Psoas muscle (tissue), 8 donors: Measurements from ENCODE around the gene GHRH. TPM values are rescaled to one million over a fixed set of nuclear protein-coding genes. Genes with fewer than 3 reads are reported as not detected.

Experiments
- ATAC-seq, 4 donors: fragments of 200-7000 bp; cut with Tn5 transposase; one replicate each; pipeline ENCODE4 v1.9.1; 2020; ENCODE audit warnings: moderate library complexity in 3 of 4, mild to moderate bottlenecking in 2 of 4
- DNase-seq, 2 donors: peaks; one replicate each; pipeline ENCODE4 v3.0.0-alpha.2; 2020
- H3K27ac ChIP-seq: fragments of 200-600 bp; one replicate; pipeline ENCODE4 v1.8.0; 2022
- H3K27me3 ChIP-seq, 3 donors: fragments of 200-600 bp in 1 of 3; one replicate each; pipeline versions ENCODE4 v1.6.1 to v1.8.0; 2013 to 2022; ENCODE audit warnings: low read length in 2 of 3, mild to moderate bottlenecking in 2 of 3, moderate library complexity in 1 of 3; ENCODE audit not compliant: insufficient read depth in 3 of 3
- H3K36me3 ChIP-seq, 2 donors: fragments of 200-600 bp in 1 of 2; one replicate each; pipeline versions ENCODE4 v1.6.1 to v1.8.0; 2013 to 2022; ENCODE audit warnings: low read depth in 1 of 2, mild to moderate bottlenecking in 1 of 2, moderate library complexity in 1 of 2; ENCODE audit not compliant: insufficient read depth in 1 of 2
- H3K4me1 ChIP-seq: fragments of 200-600 bp; one replicate; pipeline ENCODE4 v1.8.0; 2022
- H3K4me3 ChIP-seq: fragments of 200-600 bp; one replicate; pipeline ENCODE4 v1.8.0; 2022; ENCODE audit warnings: mild to moderate bottlenecking
- H3K9me3 ChIP-seq: fragments of 200-600 bp; one replicate; pipeline ENCODE4 v1.8.0; 2022
- WGBS, 3 donors: extraction: QIAGEN DNeasy Blood & Tissue Kit; methylation state at CpG; one replicate each; pipeline versions ENCODE4 v1.1.6 to v1.1.7; 2013; 5-methylcytosine and 5-hydroxymethylcytosine counted together
- intact Hi-C, 2 donors: fragments of 100-400 bp; cut with DNase I; formaldehyde crosslinking; loops; one replicate each; pipeline versions ENCODE4 v1.11.0 to v1.14.2; 2022
- polyA plus RNA-seq, 3 donors: library from polyadenylated mRNA; stranded (reverse); fragments of 200-250 nt; gene quantifications; one replicate each; pipeline ENCODE4 v1.2.3, GENCODE V29; 2013
- total RNA-seq, 4 donors: library from RNA; stranded (reverse); fragmentation: NEBNext Ultra II Directional in 2 of 4; extraction: Animal tissue kit (Norgen Biotek cat#: 25700) in 2 of 4; gene quantifications; one replicate each; pipeline versions ENCODE4 v1.2.1 to v1.2.4, GENCODE V29; 2021 to 2023
- TF ChIP-seq, protein P1 (sequence below): fragments of 200-600 bp; IDR thresholded peaks from one replicate; pipeline ENCODE4 v1.8.0; 2022; ENCODE audit warnings: antibody characterized with exemption
- donor health status: healthy with polysubstance abuse.
- donor health status: DM: no; HTN: no; CAD: no; lungs with moderate emphysema.
- donor health status: Bipolar disorder and iron deficiency.
- donor health status: healthy.
- donor health status: DM: yes; HTN: yes; CAD: no.
- donor health status: DM: no; HTN: no; CAD: no.
- donor health status: DM: no; HTN: no; CAD: no.
- donor health status: DM: yes; HTN: yes; CAD: no.

The GHRH gene
- total and polyA plus RNA-seq, 7 donors, result not detected

DNA sequence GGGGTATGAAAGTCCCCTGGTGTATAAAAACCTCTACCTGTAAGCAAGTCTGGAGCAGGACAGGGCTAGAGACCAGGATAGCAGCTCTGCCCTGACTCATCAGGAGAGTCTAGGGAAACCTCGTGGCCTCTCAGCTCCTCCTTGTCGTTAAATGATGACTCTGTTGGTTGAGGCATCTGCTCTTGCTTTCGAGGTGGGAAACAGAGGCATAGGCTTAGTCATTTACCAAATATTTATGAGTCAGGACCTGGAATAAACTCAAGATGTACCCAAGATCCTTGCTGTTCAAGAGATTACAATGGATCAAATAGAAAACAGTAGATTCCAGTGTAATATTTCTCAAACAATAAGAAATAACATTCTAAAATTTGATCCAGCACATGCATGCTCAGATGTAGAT, 33.4 kb upstream of the GHRH start:
- TF ChIP-seq, protein P1, sequence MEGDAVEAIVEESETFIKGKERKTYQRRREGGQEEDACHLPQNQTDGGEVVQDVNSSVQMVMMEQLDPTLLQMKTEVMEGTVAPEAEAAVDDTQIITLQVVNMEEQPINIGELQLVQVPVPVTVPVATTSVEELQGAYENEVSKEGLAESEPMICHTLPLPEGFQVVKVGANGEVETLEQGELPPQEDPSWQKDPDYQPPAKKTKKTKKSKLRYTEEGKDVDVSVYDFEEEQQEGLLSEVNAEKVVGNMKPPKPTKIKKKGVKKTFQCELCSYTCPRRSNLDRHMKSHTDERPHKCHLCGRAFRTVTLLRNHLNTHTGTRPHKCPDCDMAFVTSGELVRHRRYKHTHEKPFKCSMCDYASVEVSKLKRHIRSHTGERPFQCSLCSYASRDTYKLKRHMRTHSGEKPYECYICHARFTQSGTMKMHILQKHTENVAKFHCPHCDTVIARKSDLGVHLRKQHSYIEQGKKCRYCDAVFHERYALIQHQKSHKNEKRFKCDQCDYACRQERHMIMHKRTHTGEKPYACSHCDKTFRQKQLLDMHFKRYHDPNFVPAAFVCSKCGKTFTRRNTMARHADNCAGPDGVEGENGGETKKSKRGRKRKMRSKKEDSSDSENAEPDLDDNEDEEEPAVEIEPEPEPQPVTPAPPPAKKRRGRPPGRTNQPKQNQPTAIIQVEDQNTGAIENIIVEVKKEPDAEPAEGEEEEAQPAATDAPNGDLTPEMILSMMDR, result no peak
- H3K27me3 ChIP-seq, result no peaks in the 10 kb centered on the region
- peaks cover 37% of the 10 kb centered on the region for H3K4me1 ChIP-seq
- no peak overlapping the region for H3K4me3 ChIP-seq
- H3K27ac ChIP-seq, result peak overlapping the region; percentile 32
- H3K36me3 ChIP-seq, result peaks cover 0 to 1% of the 10 kb centered on the region in 2 donors
- ATAC-seq (peak; percentile 89 to 97 (median 94)), DNase-seq (no peak)
- intact Hi-C loops, result no loop called here
- H3K9me3 ChIP-seq, result no peaks in the 10 kb centered on the region
- 14 to 45% (median 23%) methylated on average over 3 of the region's 3 CpGs for WGBS, 3 donors

DNA sequence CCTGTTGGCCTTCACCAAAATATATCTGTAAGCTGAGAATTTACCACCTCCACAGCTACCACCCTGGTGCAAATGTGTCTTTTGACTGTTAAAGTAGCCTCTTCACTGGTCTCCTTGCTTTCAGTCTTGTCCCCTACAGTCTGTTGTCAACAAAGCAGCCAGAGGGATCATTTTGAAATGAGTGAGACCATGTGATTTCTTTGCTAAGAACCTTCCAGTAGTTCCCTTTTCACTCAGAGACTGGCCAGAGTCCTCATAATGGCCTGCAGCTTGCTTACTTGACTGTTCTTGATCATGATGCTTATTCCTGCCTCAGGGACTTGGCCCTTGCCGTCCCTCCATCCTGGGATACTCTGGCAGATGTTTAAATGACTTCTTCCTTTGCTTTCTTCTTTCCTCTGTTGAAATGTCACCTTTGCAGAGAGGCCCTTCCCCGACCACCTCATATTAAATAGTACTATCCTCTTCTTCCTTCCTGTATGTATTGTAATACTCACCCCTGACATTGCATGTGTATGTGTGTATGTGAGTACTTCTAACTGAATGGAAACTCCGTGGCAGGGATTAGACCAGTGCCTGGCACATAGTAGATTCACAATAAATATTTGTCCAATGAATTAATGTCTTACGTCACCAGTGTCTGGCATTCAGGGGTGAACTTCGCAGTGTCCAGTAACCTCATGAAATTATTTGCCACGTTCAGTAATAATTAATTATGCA, 32.8 kb upstream of the GHRH start:
- Histone ChIP-seq H3K27me3 (no peaks in the 10 kb centered on the region), H3K4me1 (peaks cover 37% of the 10 kb centered on the region), H3K27ac (peak overlapping the region; percentile 32), H3K9me3 (no peaks in the 10 kb centered on the region), H3K4me3 (no peak overlapping the region), H3K36me3 (no peaks in the 10 kb centered on the region)
- DNase-seq (no peak), ATAC-seq (no peak)
- TF ChIP-seq, protein P1, result no peak
- WGBS, 3 donors, result 78 to 87% (median 81%) methylated on average over 6 of the region's 6 CpGs
- intact Hi-C loops, result no loop called here

DNA sequence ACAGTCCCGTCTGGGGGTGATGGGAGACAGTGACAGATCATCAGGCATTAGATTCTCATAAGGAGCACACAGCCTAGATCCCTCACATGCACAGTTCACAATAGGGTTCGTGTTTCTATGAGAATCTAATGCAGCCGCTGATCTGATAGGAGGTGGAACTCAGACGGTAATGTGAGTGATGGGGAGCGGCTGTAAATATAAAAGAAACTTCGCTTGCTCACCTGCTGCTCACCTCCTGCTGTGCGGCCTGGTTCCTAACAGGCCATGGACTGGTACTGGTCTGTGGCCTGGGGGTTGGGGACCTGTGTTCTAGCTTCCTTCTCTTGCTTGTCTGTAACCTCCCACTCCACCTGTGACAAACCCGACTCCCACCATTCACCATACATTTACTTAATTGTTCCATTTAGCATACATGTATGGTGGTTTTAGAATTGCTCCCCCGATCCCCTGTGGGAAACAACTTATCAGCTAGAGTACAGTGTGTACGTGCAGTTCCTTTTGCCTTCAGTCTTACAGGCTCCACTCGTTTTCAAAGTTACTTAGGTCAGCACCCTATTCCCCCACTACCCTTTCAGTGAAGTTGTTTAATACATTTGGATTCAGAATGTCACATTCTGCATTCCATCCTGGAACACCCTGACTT, 31.8 kb upstream of the GHRH start:
- peaks cover 43% of the 10 kb centered on the region for H3K4me1 ChIP-seq
- TF ChIP-seq, protein P1, result no peak
- H3K36me3 ChIP-seq, result no peaks in the 10 kb centered on the region
- intact Hi-C loops, result no loop called here
- ATAC-seq (no peak), DNase-seq (no peak)
- WGBS, 3 donors, result 92 to 99% (median 95%) methylated on average over 11 of the region's 11 CpGs
- peak overlapping the region; percentile 32 for H3K27ac ChIP-seq
- no peaks in the 10 kb centered on the region for H3K27me3 ChIP-seq
- H3K9me3 ChIP-seq, result no peaks in the 10 kb centered on the region
- H3K4me3 ChIP-seq, result no peak overlapping the region

DNA sequence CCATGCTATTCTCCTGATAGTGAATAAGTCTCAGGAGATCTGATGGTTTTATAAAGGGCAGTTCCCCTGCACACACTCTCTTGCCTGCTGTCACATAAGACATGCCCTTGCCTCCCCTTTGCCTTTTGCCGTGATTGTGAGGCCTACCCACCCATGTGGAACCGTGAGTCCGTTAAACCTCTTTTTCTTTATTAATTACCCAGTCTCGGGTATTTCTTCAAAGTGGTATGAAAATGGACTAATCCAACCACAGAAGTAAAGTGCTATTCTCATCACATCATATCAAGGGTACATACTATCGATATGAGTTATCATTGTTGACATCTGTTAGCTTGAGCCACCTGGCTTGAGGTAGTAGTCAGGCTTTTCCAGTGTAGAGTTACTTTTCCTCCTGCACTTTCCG, 30.1 kb upstream of the GHRH start:
- intact Hi-C loops, result no loop called here
- DNase-seq, result no peak
- H3K4me3 ChIP-seq, result no peak overlapping the region

More for the DNA sequence above, 30.1 kb upstream of the GHRH start:
- ATAC-seq, result no peak
- Histone ChIP-seq H3K36me3 (no peaks in the 10 kb centered on the region), H3K9me3 (no peaks in the 10 kb centered on the region), H3K27me3 (no peaks in the 10 kb centered on the region), H3K27ac (no peak overlapping the region), H3K4me1 (peaks cover 34% of the 10 kb centered on the region)
- 88 to 92% (median 90%) methylated on average over 6 of the region's 6 CpGs for WGBS, 3 donors
- TF ChIP-seq, protein P1, result no peak
